T-helper 1 cell (primary cell): Measurements from ENCODE around the gene MPHOSPH10.
"Not testable (repeated sequence)": the region's sequence is repeated elsewhere in the genome, so short reads cannot be mapped to it uniquely, and the experiment has no call there.

Experiments
- DNase-seq, 5 donors: peaks; one replicate each; pipeline ENCODE4 v3.0.0-alpha.2; 2012 to 2020

Gene MPHOSPH10

DNA sequence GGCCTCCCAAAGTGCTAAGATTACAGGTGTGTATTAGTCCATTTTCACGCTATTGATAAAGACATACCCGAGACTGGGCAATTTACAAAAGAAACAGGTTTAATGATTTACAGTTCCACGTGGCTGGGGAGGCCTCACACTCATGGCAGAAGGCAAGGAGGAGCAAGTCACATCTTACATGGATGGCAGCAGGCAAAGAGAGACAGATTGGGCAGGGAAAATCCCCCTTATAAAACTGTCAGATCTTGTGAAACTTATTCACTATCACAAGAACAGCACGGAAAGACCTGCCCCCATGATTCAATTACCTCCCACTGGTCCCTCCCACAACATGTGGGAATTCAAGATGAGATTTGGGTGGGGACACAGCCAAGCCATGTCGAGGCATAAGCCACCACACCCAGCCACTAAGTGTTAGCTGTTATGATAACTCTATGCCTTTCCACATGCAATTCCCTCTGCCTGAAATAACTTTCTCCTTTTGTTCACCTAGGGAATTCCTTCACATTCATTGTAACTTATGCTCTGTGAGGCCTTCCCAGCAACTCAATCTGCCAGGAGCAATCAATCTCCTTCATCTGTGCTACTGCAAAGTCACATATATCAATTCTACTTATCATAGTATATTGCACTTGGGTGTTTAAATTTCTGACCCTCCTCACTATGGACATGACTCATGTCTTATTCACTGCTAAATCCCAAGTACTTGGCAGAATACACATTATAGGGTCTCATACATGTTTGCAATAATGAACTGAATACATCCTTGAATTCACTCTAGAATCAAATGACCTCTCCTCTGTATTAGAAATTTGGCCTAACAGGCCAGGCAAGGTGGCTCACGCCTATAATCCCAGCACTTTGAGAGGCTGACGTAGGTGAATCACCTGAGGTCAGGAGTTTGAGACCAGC lies 7.8 kb upstream of the MPHOSPH10 start:
- DNase-seq: no peak

DNA sequence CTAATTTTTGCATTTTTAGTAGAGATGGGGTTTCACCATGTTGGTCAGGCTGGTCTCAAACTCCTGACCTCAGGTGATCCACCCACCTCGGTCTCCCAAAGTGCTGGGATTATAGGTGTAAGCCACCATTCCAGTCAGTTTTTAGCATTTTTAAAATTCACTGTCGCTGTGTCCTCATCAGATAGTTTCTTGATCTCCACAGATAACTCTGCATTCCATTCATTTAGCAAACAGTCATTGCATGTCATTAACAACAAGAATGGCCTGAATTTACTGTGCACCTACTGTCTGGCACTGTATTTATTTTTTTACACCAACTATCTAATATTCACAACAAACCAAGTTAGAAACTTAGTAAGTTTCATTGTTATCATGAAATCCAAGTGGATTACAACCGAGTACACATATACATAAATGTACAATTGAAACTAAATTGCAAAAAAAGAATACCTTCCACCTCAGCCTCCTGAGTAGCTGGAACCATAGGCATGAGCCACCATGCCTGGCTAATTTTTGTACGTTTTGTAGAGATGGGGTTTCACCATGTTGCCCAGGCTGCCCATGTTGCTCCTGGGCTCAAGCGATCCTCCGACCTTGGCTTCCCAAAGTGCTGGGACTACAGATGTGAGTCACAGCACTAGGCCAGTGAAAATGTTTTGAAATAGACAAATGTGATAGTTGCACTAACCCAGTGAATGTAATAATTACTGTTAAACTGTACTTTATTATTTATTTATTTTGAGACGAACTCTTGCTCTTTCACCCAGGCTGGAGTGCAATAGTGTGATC lies 4.7 kb upstream of the MPHOSPH10 start:
- DNase-seq: no peak

DNA sequence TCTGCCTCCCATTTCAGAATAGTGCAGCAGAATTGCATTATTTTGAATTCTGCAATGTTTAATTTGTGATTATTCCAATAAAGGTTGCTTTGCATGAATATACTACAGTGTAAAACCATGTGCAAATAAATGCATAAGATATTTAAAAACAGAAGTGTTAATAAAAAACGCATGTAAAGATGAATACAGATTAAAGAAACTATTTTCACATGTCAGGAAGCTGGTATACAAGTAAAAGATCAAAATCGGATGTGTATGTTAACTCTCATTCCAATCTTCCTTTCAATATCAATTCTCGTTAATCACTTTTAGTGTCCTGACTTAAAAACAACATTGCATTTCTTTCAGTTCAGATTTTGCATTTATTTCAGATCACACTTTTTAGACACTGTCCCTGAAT lies 3.5 kb upstream of the MPHOSPH10 start:
- DNase-seq: no peak

DNA sequence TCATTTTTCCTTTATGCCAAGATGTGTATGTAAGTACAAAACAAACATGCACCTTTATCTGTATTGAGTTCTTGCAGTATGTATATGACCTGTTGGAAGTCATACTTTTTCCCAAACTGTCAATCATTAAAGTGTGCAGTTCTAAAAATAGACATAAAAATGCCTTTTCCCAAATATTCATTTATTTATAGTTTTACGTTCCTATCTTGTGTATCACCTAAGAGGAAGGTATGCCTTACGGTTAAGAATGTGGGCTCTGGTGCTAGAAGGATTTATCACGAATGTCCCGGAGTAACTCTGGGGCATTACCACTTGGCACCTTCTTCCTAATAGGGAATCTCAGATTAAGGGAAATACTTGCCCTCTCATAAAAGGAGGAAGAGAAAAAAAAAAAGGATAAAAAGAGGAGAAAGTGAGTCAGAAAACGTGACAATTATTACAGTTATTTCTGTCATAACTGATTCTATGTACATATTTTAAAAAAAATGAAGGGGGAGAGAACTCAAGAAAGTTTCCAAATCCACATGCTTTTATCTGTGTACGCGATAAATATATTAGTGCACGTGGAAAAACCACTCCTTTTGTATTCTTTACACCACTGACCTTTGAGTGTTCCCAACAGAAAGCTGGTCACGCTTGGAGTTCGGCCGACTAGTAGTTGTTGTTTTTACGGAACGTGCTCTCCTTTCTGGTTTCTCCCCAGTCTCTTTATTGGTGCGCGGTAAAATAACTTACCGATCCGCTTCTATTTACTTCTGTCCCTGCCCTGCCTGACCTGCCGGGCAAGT lies 1.1 kb upstream of the MPHOSPH10 start:
- no peak for DNase-seq

DNA sequence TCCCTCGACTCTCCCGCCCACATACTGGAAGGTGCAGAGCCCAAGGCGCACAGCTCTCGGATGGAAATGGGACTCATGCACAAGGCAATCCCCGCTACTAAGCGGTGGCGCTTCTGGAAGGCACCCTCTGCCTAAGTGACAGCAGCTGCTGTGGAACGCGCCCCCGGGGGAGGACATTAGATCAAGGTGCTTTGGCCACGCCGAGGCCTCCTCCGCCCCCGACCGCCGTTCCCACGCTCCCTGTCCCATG lies 607 bp upstream of the MPHOSPH10 start:
- DNase-seq: no peak

DNA sequence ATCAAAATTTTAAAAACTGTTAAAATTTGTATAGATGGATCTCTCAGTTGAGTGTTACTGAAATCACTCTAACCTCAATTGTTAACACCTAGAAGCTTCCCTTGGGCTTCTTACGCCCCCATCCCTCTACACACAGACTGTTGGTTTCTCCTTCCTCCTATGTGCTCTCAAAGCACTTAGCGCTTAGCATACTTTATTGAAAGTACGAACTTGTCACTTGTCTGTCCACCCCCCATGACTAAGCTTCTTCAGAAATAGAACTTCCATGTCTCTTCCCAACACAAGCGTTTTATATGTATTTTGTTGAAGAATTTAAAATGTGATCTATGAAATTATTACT lies 441 bp downstream of the MPHOSPH10 start:
- DNase-seq: no peak

DNA sequence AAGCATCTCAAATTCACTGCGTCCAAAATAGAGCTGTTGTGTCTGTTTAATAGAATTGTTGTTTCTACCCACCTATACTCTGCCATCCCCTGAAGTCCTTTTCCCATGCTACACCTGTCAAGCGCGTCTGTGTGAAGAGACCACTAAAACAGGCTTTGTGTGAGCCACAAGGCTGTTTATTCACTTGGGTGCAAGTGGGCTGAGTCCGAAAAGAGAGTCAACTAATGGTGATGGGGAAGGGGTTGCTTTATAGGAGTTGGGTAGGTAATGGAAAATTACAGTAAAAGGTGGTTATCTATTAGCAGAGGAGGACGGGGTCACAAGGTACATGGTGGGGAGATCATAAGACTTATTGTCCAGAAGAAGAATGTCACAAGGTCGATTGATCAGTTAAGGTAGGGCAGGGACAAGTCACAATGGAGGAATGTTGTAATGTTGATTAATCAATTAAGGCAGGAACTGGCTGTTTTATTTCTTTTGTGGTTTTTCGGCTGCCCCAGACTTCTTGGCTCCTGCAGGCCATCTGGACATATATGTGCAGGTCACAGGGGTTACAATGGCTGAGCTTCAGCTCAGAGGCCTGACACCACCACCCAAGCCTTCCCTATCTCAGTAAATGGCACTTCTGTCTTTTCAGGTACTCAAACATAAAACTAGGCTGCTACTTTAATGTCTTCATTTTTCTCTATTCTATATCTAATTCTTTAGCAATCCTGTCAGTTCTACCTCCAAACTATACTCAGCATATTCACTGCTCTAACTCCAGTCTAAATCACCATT lies 1.1 kb downstream of the MPHOSPH10 start:
- DNase-seq: not testable (repeated sequence)

DNA sequence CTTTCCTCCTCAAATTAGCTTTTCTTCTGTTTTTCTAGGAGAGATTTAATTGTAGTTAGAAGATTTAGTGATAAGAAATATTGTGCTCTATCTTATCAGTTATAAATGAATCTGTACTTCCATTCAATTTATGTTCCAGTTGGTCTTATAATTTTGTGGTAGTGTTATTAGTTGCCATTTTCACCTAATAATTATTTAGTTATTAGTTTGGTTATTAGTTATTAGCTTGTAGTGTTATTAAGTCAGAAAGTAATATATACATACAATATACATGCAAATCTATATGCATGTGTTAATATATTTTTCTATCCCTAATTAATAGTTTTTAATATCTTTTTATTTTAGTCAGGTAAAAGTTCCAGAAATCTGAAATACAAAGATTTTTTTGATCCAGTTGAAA lies 3.2 kb downstream of the MPHOSPH10 start:
- DNase-seq: no peak

DNA sequence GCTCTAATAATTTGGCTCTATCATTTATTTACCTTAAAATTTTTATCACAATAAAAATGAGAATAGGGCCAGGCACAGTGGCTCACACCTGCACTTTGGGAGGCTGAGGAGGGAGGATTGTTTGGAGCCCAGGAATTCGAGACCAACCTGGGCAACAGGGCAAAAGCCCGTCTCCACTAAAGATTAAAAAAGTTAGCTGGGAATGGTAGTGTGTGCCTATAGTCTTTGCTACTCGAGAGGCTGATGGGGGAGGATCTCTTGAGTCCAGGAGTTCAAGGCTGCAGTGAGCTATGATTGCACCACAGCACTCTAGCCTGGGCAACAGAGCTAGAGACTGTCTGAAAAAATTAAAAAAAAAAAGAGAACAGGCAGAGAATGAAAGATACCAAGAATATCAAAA lies 5.7 kb downstream of the MPHOSPH10 start:
- no peak for DNase-seq

DNA sequence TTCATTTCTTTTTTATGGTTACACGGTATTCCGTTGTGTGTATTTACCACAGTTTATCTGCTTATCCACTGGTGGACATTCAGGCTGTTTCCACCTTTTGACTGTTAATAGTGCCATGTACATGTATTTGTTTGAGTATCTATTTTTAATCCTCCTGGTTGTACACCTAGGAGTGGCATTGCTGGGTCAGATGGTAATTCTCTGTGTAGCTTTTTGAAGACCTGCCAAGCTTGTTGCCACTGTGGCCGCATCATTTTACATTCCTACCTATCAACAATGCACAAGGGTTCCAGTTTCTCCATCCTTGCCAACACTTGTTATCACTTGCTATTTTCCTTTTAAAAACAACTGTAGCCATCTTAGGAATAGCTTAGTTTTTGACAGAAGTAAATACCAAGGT lies 13.3 kb downstream of the MPHOSPH10 start:
- DNase-seq: no peak

DNA sequence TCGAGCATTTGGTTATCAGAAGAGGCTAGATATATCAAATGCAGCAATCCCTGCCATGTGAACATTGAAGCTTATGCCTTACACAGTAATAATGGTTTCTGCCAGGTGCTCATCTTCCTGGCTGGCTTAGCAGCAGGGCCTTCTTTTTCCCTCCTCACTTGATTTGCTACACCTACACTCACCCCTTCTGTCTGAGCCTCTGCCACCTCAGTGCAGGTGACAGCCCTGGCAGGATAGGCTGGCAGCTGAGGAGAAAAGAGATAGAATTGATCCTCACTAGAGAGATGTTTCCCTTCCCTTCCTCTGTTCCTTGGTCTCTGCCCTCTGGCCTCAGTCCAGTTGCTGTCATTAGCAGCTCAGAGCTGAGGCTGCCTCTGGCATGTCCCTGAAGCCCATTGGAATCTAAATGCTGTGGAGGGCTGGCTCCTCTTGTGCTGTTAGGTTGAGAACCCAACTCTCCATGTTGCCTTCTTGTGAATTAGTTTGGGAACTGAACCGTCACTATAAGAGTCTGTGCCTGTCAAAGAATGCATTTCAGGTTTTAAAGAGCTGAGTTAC lies 18.2 kb downstream of the MPHOSPH10 start:
- no peak for DNase-seq

DNA sequence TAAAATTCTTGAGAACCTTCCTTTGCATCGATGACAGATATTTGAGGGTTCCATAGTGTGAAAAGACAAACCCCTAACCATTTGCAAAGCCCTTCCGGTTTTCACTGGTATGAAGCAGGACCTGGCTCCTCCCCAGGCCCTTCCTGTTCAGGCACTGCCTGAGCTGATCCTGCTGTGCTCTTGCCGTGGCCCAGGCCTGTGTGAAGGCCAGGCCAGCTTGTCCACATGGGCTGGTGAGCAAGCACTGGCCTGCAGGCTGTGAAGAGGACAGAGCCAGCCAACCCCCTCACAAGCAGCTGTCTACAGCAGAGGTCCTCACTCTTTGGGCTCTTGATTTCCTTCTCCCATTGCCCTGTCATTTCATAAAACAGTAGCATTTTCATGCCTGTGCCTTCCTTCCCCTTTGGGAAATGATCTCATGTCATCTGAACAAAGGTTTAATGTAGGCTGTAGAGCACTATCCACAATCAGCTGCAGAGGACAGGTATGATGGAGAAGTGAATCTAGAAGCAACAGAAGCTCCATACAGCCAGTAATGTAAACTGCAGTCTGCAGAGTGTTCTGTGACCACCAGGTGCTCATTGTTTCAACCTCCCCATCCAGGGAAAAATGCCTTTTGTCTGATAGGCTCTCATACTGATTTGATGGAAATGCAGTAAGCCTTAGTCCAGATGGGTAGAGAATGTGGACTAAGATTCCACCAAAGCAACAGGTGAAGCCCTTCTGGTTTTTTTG lies 19.8 kb downstream of the MPHOSPH10 start:
- DNase-seq: no peak

DNA sequence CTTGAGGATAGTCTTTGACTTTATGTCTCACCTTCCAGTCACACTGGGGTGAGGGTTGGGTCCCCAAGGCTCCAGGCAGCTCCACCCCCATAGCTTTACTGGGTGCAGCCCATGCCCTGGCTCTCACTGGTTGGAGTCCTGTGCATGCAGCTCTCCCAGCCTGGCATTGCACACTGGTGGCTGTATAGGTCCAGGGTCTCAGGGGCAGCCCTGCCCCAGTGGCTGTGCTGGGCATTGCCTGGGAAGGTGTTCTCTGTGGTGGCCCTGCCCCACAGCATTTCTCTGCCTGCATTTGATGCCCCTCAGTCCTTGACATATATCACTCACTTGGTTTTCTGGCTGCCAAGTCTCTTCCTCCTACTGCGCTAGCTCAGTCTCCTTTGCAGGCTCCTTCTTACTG lies 21.2 kb downstream of the MPHOSPH10 start:
- DNase-seq: no peak

DNA sequence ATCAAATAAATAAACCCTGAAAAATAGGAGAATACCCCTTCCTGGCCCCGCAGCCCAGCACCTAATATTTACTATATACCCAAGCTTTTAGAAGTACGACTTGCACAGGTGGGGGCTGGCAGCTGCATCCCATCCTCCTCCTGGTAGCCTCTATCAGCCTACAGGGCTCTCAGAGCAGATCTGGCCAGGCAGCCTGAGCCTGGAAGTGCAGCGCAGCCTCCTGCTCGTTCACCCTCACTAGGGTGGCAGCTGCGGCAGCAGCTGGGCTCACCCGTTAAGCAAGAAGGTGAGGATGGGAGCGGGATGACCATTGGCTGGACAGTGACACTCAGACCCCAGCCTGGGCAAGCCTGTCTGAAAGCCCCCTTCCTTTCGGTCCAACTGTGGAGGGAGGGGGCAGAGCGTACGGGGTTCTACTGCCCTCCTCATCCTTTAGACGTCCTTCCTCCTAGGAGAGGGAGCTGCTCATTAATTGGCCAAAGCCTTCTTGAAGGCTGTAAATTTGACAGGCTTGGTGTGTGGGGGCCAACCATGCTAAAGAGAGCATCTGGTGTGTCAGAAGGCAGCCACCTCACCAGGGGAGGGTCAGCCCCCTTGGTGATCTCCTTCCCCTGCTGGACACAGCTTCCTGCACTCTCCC lies 23.3 kb downstream of the MPHOSPH10 start:
- no peak for DNase-seq

DNA sequence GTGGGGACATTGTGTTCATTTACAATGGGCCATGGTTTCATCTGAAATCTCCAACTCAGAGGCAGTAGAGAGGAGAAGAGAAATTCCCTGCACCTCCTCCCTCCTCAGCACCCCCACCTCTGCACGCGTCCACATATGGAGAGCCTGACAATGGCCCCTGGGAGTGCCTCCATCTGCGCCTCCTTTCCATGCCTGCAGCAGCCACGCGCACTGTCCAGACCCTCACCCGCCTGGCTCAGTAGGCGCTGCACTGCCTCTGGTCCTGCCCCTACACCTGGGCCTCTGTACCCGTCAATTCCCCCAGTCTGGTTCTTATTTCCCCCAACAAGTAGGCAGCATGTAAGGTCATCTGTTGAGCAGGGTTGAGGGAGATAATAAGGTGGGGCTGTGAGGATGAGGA lies 23.8 kb downstream of the MPHOSPH10 start:
- no peak for DNase-seq

DNA sequence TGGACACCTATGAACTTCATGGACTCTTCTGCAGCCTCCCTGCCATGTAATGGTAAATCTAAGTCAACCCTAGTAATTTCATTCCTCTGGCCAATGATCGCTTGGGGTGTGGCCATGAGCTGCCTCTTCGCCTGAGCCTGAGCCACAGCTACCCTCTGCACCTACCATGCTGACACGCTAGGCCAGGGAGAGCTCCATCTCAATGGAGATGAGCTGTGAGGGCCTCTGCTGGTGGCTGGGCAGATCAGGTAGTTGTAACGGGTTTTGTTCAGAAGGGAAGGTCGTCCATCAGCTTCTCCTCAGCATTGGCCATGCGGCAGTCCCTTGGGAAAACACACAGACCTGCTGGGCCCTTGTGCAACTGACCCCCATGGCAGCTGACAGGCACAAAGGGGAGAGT lies 24.4 kb downstream of the MPHOSPH10 start:
- peak in 1 of 5 donors; percentile 18 for DNase-seq

DNA sequence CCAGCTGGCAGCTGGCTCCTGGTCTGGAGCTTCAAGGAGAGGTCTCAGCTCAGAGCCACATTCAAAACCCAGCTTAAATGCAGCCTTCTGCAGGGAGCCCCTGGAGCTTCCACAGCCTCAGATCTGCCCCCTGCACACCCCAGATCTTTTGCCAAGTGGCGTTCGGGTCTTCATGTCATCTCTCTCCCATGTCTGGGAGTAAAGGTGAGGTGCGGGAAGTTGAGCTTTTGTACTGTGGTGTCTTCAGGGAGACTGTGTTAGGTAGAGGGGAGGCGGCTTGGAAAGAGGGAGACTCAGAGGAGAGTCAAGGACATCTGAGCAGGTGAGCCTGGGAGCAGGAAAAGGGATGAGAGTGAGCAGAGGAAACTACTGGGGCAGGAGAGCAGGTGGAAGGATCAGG lies 25.4 kb downstream of the MPHOSPH10 start:
- DNase-seq: no peak

DNA sequence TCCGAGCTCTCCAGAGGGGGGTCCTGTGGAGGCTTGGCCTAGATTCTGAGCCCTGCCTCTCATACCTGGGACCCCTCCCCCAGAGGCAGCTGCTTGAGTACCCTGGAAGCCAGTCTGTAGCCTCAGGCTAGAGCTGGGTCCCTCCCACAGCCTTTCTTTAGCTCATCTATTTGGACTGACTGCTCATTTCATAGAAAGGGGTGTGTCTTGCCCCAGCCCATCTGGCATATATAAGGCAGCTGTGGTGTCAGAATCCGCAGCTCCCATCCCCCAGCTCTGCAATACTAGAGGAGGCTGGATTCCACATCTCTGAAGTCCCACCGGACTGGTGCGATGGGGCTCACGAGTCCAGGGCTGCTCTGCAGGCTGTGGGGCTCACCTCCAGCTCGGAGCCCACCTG lies 26.1 kb downstream of the MPHOSPH10 start:
- no peak for DNase-seq

DNA sequence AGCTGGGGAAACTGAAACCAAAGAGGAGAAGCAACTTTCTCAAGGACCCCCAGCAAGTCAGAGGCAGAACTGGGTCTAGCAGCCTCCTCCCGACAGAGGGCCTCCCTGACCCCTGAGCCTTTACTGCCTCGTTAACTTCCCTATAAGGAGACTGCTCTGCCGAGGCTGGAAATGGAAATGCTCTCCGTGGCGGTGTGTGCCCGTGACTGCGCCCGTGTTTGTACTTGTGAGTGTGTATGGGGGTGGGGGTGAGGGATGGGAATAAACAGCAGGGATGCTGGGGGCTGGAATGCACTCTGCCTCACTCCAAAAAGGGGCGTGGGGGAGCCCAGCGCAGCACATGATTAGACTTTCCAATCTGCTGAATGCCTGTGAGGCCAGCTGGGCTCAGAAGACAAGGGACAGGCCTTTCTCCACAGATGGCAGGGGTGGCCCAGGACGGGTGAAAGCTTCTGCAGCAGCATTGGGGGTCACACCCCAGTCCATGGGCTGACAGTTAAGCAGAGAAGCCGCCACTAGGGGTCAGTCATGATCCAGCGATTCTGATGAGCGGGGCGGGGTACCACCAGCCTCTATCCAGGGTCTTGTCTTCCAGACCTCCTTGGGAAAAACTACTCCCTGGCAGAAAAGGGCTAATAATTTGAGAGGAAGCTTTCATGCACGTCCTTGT lies 26.8 kb downstream of the MPHOSPH10 start:
- DNase-seq: peak in 4 of 5 donors; percentile 15 to 51 (median 20)

DNA sequence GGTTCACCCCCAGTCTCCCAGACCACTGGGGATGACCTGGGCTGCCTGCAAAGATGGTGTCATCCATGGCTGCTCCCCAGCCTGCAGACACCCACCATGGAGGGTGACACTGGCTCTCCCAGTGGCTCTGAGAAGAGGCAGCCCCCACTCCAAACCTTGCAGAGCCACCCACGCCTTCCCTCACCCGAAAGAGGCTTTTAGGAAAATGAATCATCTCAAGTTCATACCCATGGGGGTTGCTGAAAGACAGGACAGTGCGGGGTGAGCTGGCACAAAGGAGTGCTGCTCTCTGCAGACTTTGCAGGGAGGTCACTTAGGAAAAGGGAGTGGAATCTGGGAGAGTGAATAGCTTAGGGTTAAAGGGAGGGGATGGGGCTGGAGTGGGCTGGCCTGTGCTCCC lies 36.4 kb downstream of the MPHOSPH10 start:
- no peak for DNase-seq

DNA sequence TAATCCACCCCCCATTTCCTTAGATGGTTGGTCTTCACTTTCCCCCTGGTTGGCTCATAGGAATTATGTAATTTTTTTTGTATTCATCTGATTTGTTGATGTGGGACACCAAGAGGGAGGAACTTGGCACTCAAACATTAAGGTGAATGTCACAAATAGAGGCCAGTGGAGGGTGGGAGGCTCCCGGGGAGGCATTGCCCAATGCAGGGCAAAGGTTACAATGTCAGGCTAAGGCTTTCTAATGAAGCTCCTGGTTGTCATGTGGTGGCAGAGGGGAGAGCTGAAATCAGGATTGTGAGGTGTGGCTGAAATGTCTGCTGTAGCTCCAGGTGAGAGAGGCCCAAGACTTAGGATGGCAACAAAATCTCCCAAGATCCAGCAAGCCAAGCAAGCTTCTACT lies 42.7 kb downstream of the MPHOSPH10 start:
- no peak for DNase-seq
